Retinal pigment epithelial cell (primary cell): ENCODE measurements around the gene KCNK5.

Experiments
- DNase-seq: peaks from one replicate; pipeline ENCODE4 v3.0.0-alpha.2; 2010; ENCODE audit warnings: low read depth
- H3K4me3 ChIP-seq: 2 replicates; pipeline ENCODE4 v1.5.1; 2011; ENCODE audit warnings: mild to moderate bottlenecking, low read length, control low read depth, moderate library complexity
- TF ChIP-seq, protein P1 (sequence below): conservative IDR thresholded peaks from 2 replicates; pipeline ENCODE4 v1.5.1; 2011; ENCODE audit warnings: low read depth, low read length, control low read depth, inconsistent platforms

Gene KCNK5

DNA sequence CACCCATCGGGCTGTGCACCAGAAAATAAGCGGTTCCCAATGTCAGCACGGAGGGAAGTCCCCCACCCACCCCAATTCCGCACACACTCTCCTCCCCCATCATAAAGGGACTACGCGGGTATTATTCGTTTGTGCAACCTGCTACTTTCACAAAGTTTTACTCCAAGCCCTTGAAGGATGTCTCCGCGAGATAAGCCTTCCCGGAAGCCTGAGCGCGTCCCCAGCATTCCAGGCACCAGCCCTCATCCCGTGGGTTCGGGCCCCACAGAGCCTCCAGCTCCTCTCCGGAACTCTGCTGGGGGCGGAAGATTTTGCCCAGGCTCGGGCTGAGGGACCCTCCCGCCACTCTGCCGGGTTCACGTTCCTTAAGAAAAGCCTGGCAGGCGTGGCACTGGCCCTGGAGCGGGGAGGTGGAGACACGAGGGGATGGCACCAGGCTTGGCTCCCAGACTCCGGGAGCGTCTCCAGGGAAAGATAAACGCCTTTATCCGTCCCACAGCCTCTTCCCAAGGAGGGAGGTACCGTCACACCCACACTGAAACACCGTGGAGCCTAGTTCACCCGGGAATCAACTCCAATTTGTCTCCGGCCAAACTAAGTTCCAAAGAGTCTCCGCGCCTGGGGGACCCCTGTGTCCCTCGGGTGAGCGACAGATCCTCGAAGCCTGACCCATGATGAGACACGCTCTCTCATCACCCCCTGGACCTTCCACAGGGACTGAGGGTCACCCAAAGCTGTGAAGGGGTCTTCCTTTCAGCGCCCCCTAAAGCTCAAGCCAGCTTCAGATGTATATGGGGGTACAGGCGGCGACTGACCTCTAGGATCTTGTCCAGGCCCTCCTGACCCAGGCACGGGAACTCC, 934 bp downstream of the KCNK5 start:
- TF ChIP-seq, protein P1, sequence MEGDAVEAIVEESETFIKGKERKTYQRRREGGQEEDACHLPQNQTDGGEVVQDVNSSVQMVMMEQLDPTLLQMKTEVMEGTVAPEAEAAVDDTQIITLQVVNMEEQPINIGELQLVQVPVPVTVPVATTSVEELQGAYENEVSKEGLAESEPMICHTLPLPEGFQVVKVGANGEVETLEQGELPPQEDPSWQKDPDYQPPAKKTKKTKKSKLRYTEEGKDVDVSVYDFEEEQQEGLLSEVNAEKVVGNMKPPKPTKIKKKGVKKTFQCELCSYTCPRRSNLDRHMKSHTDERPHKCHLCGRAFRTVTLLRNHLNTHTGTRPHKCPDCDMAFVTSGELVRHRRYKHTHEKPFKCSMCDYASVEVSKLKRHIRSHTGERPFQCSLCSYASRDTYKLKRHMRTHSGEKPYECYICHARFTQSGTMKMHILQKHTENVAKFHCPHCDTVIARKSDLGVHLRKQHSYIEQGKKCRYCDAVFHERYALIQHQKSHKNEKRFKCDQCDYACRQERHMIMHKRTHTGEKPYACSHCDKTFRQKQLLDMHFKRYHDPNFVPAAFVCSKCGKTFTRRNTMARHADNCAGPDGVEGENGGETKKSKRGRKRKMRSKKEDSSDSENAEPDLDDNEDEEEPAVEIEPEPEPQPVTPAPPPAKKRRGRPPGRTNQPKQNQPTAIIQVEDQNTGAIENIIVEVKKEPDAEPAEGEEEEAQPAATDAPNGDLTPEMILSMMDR: no peak
- peak overlapping the region; percentile 46 for H3K4me3 ChIP-seq
- DNase-seq: no peak

DNA sequence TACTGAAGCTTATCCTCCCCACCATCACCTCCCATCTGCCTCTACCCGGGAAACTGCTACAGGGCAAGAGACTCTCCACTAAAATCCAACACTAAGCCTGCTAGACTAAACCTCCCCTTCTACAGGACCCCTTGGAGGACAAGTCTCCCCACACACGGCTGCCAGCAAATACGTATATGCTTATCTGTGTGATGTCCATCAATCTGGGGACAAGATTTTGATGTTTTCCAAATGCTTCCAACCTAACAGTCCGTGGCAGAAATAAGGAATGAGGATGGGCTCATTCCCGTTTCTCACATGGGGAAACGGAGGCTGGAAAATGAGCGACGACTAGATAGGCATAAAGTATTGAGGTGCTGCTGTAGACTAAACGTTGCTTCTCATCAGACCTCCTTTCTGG, 1.8 kb downstream of the KCNK5 start:
- H3K4me3 ChIP-seq: no peak overlapping the region
- DNase-seq: no peak
- TF ChIP-seq, protein P1: no peak

DNA sequence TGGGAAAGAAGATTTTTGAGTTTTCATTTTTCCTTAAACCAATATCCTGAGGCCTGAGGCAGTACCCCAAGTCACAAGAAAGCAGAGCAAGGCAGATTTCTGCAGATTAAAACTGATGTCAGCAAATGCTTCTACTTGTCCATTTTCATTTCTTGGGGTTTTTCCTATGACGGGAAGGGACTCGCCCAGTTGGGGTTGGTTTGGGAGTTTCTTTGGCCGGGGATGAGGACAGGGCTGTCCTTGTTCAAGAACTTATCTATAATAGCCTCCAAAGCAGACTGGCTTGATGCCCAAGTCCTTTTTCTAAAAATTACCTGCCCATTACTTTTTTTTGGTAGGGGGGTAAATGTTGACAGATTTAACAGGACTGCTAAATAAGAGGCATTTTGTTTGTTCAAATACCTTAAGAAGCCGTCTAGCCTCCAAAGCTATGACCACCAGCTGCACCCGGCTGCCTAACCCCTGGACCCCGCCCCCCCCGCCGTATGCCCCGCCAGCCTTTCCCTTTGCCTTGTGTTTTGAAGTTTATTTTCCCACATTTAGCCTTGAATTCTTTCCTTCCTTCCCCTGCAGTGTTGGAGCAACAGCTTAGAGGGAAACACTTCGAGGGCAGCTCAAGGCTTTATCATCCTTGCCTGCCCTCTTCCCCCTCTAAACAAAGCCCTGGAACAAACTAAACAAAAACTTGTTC, 2.5 kb downstream of the KCNK5 start:
- TF ChIP-seq, protein P1: no peak
- no peak overlapping the region for H3K4me3 ChIP-seq
- no peak for DNase-seq

DNA sequence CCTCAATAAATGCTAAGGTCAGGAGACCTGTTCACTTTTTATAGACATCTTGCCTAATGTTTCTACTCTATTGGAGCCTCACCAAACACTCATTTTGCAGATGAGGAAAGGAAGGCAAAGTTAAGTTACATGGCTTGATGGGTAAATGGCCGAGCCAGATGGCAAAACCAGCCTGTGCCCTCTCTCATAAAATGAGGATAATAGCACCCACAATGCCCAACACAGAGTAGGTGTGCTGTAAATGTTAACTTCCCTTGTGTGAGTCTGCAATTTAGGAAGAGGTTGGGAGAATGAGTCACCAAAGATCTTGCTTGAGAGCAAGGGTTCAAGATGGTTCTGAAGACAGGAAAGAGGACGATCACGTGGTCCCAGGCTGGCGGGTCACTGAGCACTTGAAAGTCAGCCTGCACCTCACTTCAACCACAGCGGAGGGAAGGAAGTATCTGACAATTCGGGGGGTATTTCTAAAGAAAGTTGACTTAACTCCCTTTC, 3.3 kb downstream of the KCNK5 start:
- TF ChIP-seq, protein P1: no peak
- no peak overlapping the region for H3K4me3 ChIP-seq
- no peak for DNase-seq

DNA sequence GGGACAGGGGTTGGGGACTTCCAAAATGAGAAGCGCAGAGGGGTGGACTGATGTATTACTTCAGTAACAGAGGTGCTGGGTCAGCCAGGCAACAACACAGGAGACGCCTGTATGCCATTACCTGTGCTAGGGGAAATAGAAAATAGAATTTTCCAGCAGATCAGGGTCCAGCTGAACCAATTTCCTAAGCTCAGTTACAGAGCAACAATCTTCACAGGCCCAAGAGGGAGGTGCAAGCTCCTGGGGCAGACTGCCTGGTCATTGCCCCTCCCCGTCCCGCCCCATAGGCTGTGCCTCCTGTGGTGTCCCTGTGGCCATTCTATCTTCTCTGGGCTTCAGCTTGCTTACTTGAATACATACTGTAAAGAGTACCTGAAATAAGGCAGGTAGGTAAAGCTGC, 3.7 kb downstream of the KCNK5 start:
- TF ChIP-seq, protein P1: no peak
- no peak overlapping the region for H3K4me3 ChIP-seq
- DNase-seq: no peak

DNA sequence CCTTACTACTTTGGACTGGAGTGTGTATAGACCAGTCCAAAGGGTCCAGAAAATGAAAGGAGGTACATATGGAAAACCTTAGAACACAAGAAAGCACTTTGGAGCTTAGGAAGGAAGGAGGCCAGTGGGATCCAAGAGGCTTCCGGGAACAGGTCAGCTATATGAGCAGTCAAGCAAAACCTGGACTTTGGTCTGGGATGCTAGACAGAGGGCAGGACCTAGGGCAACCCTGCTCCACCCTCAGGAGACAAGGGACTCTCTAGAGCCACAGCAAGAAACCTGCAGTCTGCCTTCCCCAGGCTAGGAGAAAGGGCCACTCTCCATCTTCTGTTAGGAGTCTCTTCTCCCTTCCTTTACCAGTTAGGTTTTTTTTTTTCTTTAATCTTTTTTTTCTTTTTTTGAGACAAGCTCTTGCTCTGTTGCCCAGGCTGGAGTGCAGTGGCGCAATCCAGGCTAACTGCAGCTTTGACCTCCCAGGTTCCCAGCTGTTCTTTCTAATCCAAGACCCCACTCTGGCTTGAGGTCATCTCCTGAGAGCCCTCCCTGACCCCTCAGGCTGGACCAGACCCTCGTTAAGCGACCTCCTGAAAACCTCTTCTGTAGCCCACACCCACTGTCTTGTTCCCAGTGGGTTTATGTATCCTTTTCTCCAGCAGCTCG, 4.6 kb downstream of the KCNK5 start:
- no peak for DNase-seq
- H3K4me3 ChIP-seq: no peak overlapping the region
- TF ChIP-seq, protein P1: no peak
